CD4-positive, alpha-beta T cell treated with Interleukin-6 for 4 hours (primary cell): ENCODE measurements around the gene GYS2.
A peak's percentile ranks its signal among the peaks of the same experiment; 100 is the strongest.

ENCODE experiments used
- DNase-seq: peaks from one replicate; pipeline ENCODE4 v3.0.0-alpha.2; 2020; ENCODE audit warnings: mixed read lengths

Gene GYS2

DNA sequence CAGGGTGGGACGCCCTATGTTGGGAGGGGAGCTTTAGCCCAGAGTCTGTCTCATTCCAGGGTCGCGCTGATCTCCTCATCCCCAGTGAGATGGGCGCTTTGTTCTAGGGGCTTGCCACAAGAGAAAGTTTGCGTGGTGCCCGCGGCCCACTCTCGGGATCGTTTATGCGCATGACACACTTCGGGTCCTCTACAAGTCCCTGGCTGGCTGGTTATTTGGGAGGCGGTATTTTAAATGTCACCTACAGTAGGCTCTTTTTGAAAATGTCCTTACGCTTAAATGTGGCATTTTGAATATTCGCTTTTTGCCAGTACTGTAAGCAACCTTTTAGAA is 102.5 kb downstream of the GYS2 start:
- peak; percentile 43 for DNase-seq

DNA sequence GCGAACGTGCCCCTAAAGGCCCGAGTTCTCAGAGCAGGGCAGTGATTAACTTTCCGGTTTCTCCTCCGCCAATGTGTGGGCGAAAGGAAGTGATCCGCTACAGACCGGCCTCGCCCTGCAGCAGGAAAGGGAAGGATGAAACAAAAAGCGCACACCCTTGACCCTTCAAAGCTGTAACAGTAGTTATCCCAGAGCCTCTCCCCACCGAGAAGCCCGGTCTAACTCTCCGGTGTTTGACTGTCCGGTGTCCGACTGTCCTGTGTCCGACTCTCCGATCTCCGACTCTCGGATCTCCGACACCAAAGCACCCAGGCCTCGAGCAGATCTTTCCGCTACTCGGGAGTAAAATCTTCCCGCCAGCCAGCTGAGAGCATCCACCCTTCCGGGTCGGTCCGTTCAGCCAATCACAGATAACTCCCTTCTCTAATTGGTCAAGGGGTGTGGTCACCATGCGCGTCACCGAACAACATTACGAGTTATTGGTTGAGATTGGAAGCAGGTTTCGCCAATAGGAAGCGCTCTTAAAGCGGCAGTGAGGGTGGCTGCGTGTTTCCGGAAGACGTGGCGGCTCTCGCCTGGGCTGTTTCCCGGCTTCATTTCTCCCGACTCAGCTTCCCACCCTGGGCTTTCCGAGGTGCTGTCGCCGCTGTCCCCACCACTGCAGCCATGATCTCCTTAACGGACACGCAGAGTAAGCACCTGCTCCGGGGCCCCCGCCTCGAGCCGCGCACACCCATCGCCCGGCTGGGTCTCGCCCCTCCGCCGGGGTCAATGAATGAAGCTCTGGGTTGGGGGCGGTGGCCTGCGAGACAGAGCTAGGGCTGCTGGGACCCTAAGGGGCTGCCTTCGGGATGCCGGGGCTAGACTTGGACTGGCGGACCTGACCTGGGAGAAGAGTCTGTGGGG is 103.1 kb downstream of the GYS2 start, which contains the start of the genes GOLT1B and RECQL:
Gene GOLT1B (plus strand): TSS at position 532 of the 906 bp plus-strand sequence. CDS start 135 bp downstream, at position 667.
Gene RECQL (minus strand): TSS at position 378 of the 906 bp plus-strand sequence. CDS start 2,065 bp downstream, outside the sequence.
- peak; percentile 90 for DNase-seq

DNA sequence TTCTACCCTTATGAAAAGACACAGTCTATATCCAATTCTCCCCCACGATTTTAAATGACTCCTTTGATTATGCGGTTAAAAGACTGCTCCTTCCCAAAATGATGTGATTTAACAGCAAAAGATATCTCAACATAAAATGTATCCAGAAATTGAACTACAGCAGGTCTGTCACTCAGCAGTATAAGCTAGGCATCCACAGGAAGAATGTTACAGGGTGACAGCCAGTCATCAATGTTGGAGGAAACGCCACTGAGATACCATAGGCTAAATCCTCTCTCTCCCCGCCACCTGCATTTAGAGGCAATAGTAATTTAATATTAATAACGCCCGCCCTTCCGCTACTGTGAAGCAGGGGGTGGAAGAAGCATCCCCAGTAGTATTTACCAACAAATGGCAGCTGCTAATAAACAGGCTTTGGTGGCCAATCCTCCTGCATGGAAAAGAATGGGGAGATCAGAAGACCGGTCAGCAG is 103.8 kb downstream of the GYS2 start:
- DNase-seq = no peak

GRCh38 chr12:21499765-21500164 is 104.9 kb downstream of the GYS2 start:
- no peak for DNase-seq
